Stimulated activated CD8-positive, alpha-beta memory T cell treated with anti-CD3 and anti-CD28 coated beads, Interleukin-15, amount 100 ng/mL, for 24 hours (primary cell): ENCODE measurements around the gene PREB.

Experiments used
- DNase-seq: peaks from one replicate; pipeline ENCODE4 v3.0.0-alpha.2; 2020; ENCODE audit warnings: low read depth

Gene PREB

DNA sequence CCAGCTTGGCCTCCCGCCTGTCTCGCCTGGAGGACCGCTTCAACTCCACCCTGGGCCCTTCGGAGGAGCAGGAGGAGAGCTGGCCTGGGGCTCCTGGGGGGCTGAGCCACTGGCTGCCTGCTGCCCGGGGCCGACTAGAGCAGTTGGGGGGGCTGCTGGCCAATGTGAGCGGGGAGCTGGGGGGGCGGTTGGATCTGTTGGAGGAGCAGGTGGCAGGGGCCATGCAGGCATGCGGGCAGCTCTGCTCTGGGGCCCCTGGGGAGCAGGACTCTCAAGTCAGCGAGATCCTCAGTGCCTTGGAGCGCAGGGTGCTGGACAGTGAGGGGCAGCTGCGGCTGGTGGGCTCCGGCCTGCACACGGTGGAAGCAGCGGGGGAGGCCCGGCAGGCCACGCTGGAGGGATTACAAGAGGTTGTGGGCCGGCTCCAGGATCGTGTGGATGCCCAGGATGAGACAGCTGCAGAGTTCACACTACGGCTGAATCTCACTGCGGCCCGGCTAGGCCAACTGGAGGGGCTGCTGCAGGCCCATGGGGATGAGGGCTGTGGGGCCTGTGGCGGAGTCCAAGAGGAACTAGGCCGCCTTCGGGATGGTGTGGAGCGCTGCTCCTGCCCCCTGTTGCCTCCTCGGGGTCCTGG is 51.5 kb downstream of the PREB start:
- DNase-seq, result no peak

DNA sequence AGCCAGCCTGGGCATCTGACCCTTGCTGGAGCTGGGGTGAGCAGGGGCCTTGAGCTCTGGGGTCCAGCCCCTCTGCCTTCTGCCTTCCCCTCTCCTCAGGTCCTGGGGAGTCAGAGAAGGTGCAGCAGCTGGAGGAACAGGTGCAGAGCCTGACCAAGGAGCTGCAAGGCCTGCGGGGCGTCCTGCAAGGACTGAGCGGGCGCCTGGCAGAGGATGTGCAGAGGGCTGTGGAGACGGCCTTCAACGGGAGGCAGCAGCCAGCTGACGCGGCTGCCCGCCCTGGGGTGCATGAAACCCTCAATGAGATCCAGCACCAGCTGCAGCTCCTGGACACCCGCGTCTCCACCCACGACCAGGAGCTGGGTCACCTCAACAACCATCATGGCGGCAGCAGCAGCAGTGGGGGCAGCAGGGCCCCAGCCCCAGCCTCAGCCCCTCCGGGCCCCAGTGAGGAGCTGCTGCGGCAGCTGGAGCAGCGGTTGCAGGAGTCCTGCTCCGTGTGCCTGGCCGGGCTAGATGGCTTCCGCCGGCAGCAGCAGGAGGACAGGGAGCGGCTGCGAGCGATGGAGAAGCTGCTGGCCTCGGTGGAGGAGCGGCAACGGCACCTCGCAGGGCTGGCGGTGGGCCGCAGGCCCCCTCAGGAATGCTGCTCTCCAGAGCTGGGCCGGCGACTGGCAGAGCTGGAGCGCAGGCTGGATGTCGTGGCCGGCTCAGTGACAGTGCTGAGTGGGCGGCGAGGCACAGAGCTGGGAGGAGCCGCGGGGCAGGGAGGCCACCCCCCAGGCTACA is 52.3 kb downstream of the PREB start:
- DNase-seq, result no peak
